GM12872 (cell line): Measurements from ENCODE around the gene RYR1.

ENCODE experiments used
- CTCF ChIP-seq: IDR thresholded peaks from 3 replicates; pipeline ENCODE4 v1.5.1; 2011; ENCODE audit warnings: low read depth, mild to moderate bottlenecking, low read length, moderate library complexity; ENCODE audit not compliant: insufficient read depth

The RYR1 gene

GRCh38 chr19:38537071-38537936, 103.8 kb downstream of the RYR1 start:
- TF ChIP-seq CTCF, result no peak

DNA sequence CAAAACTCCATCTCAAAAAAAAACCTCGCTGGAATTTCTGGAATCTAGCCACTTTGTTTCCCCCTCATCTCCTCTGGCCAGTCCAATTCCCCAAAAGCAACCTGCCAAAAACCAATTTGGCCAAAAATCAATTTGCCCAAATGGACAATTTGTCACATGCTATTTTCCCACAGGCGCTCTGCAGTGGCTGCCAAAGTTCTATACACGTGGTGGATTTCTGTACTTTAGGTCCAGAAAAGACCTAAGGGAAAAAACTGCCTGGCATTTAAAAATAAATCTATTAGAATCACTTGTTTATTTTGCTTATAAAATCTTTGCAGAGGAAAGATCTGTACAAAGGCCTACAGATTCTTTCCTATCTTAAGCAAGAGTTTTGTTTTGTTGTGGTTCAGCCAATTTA, 104.9 kb downstream of the RYR1 start:
- no peak for TF ChIP-seq CTCF

GRCh38 chr19:38538793-38539528, 105.5 kb downstream of the RYR1 start:
- no peak for TF ChIP-seq CTCF

- no peak for TF ChIP-seq CTCF
Observed at GRCh38 chr19:38539751-38540150, 106.3 kb downstream of the RYR1 start.

- TF ChIP-seq CTCF, result no peak
Observed at GRCh38 chr19:38542040-38542439, 108.5 kb downstream of the RYR1 start.

GRCh38 chr19:38543286-38543806, 109.9 kb downstream of the RYR1 start:
- TF ChIP-seq CTCF, result no peak

DNA sequence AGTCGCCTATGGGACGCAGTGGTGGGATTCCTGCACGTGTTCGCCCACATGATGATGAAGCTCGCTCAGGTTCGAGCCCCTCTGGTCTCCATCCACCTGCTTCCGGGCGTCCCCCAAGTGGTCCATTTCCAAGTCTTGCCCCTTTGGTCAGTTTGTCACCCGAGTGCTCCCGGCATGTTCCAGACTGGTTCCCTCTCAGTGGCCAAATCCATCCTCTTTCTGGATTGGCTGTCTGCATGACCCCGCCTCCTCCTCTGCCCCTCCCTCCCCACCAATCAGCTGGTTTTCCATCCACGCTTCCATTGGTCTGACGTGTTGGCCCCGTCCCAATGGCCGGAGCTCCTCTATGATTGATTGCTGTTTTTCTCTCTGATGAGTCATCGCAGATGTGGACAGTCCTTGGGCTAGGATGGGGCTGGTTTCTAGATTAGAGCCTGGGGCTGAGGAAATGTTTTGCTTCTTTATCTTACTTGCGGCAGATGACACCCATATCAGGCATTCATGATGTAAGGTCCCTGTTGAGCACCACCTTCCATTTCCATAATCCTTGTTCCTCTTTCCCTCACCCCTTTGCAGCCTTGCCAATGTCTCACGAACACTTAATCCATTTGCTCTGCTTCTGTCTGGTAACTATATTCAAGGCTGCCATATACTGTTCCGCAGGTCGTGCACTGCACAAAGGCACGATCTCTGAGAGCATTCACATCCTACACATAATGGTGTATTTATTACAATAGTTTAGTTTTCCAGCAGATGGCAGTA, 110.5 kb downstream of the RYR1 start:
- peak; percentile 54 for TF ChIP-seq CTCF
